IMR-90 (cell line): ENCODE measurements around the gene PELI3. TPM values are rescaled to one million over a fixed set of nuclear protein-coding genes. Genes with fewer than 3 reads are reported as not detected.

Experiments used
- ATAC-seq: fragments of 200-7000 bp; cut with Tn5 transposase; 2 replicates; pipeline ENCODE4 v1.9.1; 2020; ENCODE audit warnings: low read depth, mild to moderate bottlenecking, moderate library complexity
- BruUV-seq: library from RNA; stranded (reverse); fragments of 400-500 nt; replicated peaks from 2 replicates; lab custom pipeline; 2021; lab: Mats Ljungman, UMichigan
- CTCF ChIA-PET: fragments of 300-600 bp; formaldehyde crosslinking; extraction: SDS; loops from one replicate; lab custom pipeline; 2021; ENCODE audit warnings: antibody characterized with exemption; lab: Yijun Ruan, JAX
- POLR2A ChIA-PET: fragments of 300-600 bp; sonication (Branson Sonifier 250); formaldehyde crosslinking; loops from one replicate; lab custom pipeline; 2022; ENCODE audit warnings: antibody characterized with exemption; ENCODE audit not compliant: unreplicated experiment; lab: Charles Lee
- DNase-seq: peaks from one replicate; pipeline ENCODE4 v3.0.0; 2013
- H2AFZ ChIP-seq: replicated peaks from 2 replicates; pipeline ENCODE3; 2013; ENCODE audit warnings: low read length, mild to moderate bottlenecking; ENCODE audit not compliant: poor library complexity
- H2AK5ac ChIP-seq: 2 replicates; pipeline ENCODE4 v1.6.1; 2013; ENCODE audit warnings: low read depth, low read length, inconsistent platforms
- H2AK9ac ChIP-seq: replicated peaks from 2 replicates; pipeline ENCODE3; 2013; ENCODE audit warnings: mild to moderate bottlenecking, low read depth, low read length, moderate library complexity; ENCODE audit not compliant: poor library complexity
- H2BK120ac ChIP-seq: 2 replicates; pipeline ENCODE4 v1.6.1; 2013; ENCODE audit warnings: low read depth, low read length, inconsistent platforms
- H2BK15ac ChIP-seq: 3 replicates; pipeline ENCODE4 v1.6.1; 2013; ENCODE audit warnings: low read depth, low read length, inconsistent platforms
- H2BK20ac ChIP-seq: 2 replicates; pipeline ENCODE4 v1.6.1; 2013; ENCODE audit warnings: low read depth, mild to moderate bottlenecking, inconsistent platforms, low read length, moderate library complexity
- H2BK5ac ChIP-seq: 2 replicates; pipeline ENCODE4 v1.6.1; 2013; ENCODE audit warnings: mild to moderate bottlenecking, low read depth, low read length, inconsistent platforms; ENCODE audit not compliant: poor library complexity, severe bottlenecking
- H3K14ac ChIP-seq: replicated peaks from 2 replicates; pipeline ENCODE4 v1.6.1; 2013; ENCODE audit warnings: low read depth, low read length, inconsistent platforms
- H3K18ac ChIP-seq: 2 replicates; pipeline ENCODE4 v1.6.1; 2013; ENCODE audit warnings: low read depth, low read length, control low read depth
- H3K23ac ChIP-seq: 2 replicates; pipeline ENCODE4 v1.6.1; 2013; ENCODE audit warnings: low read depth, low read length, inconsistent platforms
- H3K27ac ChIP-seq: 2 replicates; pipeline ENCODE4 v1.5.1; 2013; ENCODE audit warnings: mild to moderate bottlenecking, control low read depth, low read length; ENCODE audit not compliant: insufficient read depth
- H3K27me3 ChIP-seq: 2 replicates; pipeline ENCODE4 v1.6.1; 2013; ENCODE audit warnings: low read length; ENCODE audit not compliant: control insufficient read depth, insufficient read depth
- H3K36me3 ChIP-seq: 2 replicates; pipeline ENCODE4 v1.6.1; 2013; ENCODE audit warnings: low read length, mixed read lengths; ENCODE audit not compliant: control insufficient read depth, insufficient read depth
- H3K4ac ChIP-seq: 2 replicates; pipeline ENCODE4 v1.6.1; 2013; ENCODE audit warnings: low read depth, low read length, inconsistent platforms
- H3K4me1 ChIP-seq: 2 replicates; pipeline ENCODE4 v1.6.1; 2013; ENCODE audit warnings: low read length, mixed read lengths; ENCODE audit not compliant: control insufficient read depth, insufficient read depth
- H3K4me2 ChIP-seq: 2 replicates; pipeline ENCODE4 v1.6.1; 2013; ENCODE audit warnings: low read depth, mild to moderate bottlenecking, control low read depth, low read length, moderate library complexity
- H3K4me3 ChIP-seq: 2 replicates; pipeline ENCODE4 v1.5.1; 2013; ENCODE audit warnings: low read depth, mild to moderate bottlenecking, control low read depth, low read length, moderate library complexity; ENCODE audit not compliant: insufficient read depth
- H3K56ac ChIP-seq: 2 replicates; pipeline ENCODE4 v1.6.1; 2013; ENCODE audit warnings: low read length, inconsistent platforms; ENCODE audit not compliant: insufficient read depth; ENCODE audit errors: extremely low read depth
- H3K79me1 ChIP-seq, 2 experiments: 2 replicates each; pipeline ENCODE4 v1.6.1; 2013; ENCODE audit warnings: low read length in 2 of 2, inconsistent platforms in 1 of 2, low read depth in 1 of 2
- H3K9ac ChIP-seq: 2 replicates; pipeline ENCODE4 v1.6.1; 2013; ENCODE audit warnings: low read depth, low read length, control low read depth
- H3K9me1 ChIP-seq: 2 replicates; pipeline ENCODE4 v1.6.1; 2013; ENCODE audit warnings: low read length, inconsistent platforms; ENCODE audit not compliant: insufficient read depth
- H3K9me3 ChIP-seq: 2 replicates; pipeline ENCODE4 v1.6.1; 2013; ENCODE audit warnings: low read length; ENCODE audit not compliant: control insufficient read depth, insufficient read depth
- H4K20me1 ChIP-seq: 2 replicates; pipeline ENCODE4 v1.6.1; 2013; ENCODE audit warnings: low read length, inconsistent platforms; ENCODE audit not compliant: insufficient read depth
- H4K5ac ChIP-seq: 2 replicates; pipeline ENCODE4 v1.6.1; 2013; ENCODE audit warnings: mild to moderate bottlenecking, low read depth, low read length, control low read depth
- H4K8ac ChIP-seq, 2 experiments: 2 replicates each; pipeline ENCODE4 v1.6.1; 2013; ENCODE audit warnings: low read depth in 2 of 2, low read length in 2 of 2, control low read depth in 1 of 2, inconsistent platforms in 1 of 2
- H4K91ac ChIP-seq: 2 replicates; pipeline ENCODE4 v1.6.1; 2013; ENCODE audit warnings: low read depth, low read length, inconsistent platforms; ENCODE audit not compliant: insufficient read depth
- CHD1 ChIP-seq: IDR thresholded peaks from 2 replicates; pipeline ENCODE4 v1.6.1; 2012; ENCODE audit warnings: low read depth, low read length, improper control_type of control experiment
- CTCF ChIP-seq: conservative IDR thresholded peaks from 2 replicates; pipeline ENCODE4 v1.5.1; 2012; ENCODE audit warnings: mild to moderate bottlenecking, low read depth, low read length, improper control_type of control experiment
- ELK1 ChIP-seq: fragments of 150-350 bp; IDR thresholded peaks from 2 replicates; pipeline ENCODE4 v1.6.1; 2016; ENCODE audit warnings: low read depth, mild to moderate bottlenecking, low read length, moderate library complexity, borderline replicate concordance
- FOS ChIP-seq: fragments of 150-350 bp; IDR thresholded peaks from 2 replicates; pipeline ENCODE4 v1.6.1; 2016; ENCODE audit warnings: low read depth, low read length
- MAFK ChIP-seq: IDR thresholded peaks from 2 replicates; pipeline ENCODE4 v1.6.1; 2012; ENCODE audit warnings: low read depth, low read length, improper control_type of control experiment
- MAZ ChIP-seq: IDR thresholded peaks from 2 replicates; pipeline ENCODE4 v1.6.1; 2012; ENCODE audit warnings: low read depth, mild to moderate bottlenecking, low read length, improper control_type of control experiment, moderate library complexity, borderline replicate concordance
- MXI1 ChIP-seq: IDR thresholded peaks from 2 replicates; pipeline ENCODE4 v1.6.1; 2012; ENCODE audit warnings: low read depth, mild to moderate bottlenecking, low read length, moderate library complexity, borderline replicate concordance
- NFE2L2 ChIP-seq: fragments of 150-350 bp; IDR thresholded peaks from 2 replicates; pipeline ENCODE4 v1.6.1; 2016; ENCODE audit warnings: low read depth, mild to moderate bottlenecking, low read length
- POLR2A ChIP-seq: IDR thresholded peaks from 2 replicates; pipeline ENCODE4 v1.6.1; 2012; ENCODE audit warnings: mild to moderate bottlenecking, low read depth, low read length
- RCOR1 ChIP-seq: IDR thresholded peaks from 2 replicates; pipeline ENCODE4 v1.6.1; 2012; ENCODE audit warnings: mild to moderate bottlenecking, low read length, improper control_type of control experiment; ENCODE audit not compliant: insufficient replicate concordance
- SMC3 ChIP-seq: fragments of 150-350 bp; IDR thresholded peaks from 2 replicates; pipeline ENCODE4 v1.6.1; 2016; ENCODE audit warnings: low read depth, mild to moderate bottlenecking, antibody characterized with exemption, low read length, moderate library complexity
- USF2 ChIP-seq: fragments of 150-350 bp; IDR thresholded peaks from 2 replicates; pipeline ENCODE4 v1.6.1; 2017; ENCODE audit warnings: mild to moderate bottlenecking, antibody characterized with exemption, low read length, low read depth
- WGBS, 2 experiments: methylation state at CpG; one replicate each; pipeline versions ENCODE4 v1.1.5 to v1.1.7; 2013; ENCODE audit warnings: missing lambda C conversion rate in 2 of 2; ENCODE audit not compliant: insufficient read length in 1 of 2; ENCODE audit errors: extremely low coverage in 2 of 2; 5-methylcytosine and 5-hydroxymethylcytosine counted together
- dilution Hi-C: fragments of 300-500 bp; cut with HindIII; formaldehyde crosslinking; loops from one replicate; pipeline ENCODE4 v1.14.3; 2018; ENCODE audit warnings: low sequenced_read_pairs; ENCODE audit not compliant: unreplicated experiment
- in situ Hi-C: fragments of 300-500 bp; cut with MboI; formaldehyde crosslinking; loops from 3 replicates; pipeline ENCODE4 v1.14.3; 2019; ENCODE audit warnings: low sequenced_read_pairs, inconsistent platforms, mixed read lengths
- intact Hi-C: fragments of 100-400 bp; cut with micrococcal nuclease; formaldehyde crosslinking; loops from 2 replicates; pipeline ENCODE4 v1.10.0; 2022
- polyA plus RNA-seq, 3 experiments: library from polyadenylated mRNA; depleted of rRNA; stranded (reverse); fragments of >200 nt; gene quantifications; 2 replicates each; pipeline ENCODE4 v1.2.3, GENCODE V29; 2012; ENCODE audit warnings: low replicate concordance in 1 of 3
- total RNA-seq: library from RNA; depleted of rRNA; stranded (reverse); fragments of >200 nt; gene quantifications from 2 replicates; pipeline ENCODE4 v1.2.3, GENCODE V29; 2012

Gene PELI3
- total and polyA plus RNA-seq, 2 of the 4 experiments (the other 2 are of a cell fraction) = 5.0 to 6.3 TPM

GRCh38 chr11:66464916-66465315 lies 1.8 kb upstream of the PELI3 start:
- dilution Hi-C loops (no loop called here), intact Hi-C loops (no loop called here), in situ Hi-C loops (no loop called here)
- ChIA-PET POLR2A (no interaction called here), CTCF (no interaction called here)
- Histone ChIP-seq H3K27me3 (no peaks in the 10 kb centered on the region), H4K8ac (no peak overlapping the region), H2BK120ac (no peak overlapping the region), H2BK20ac (no peak overlapping the region), H2AFZ (no peak overlapping the region), H4K5ac (no peak overlapping the region), H3K9me1 (peaks cover 5% of the 10 kb centered on the region), H3K36me3 (0 out of 2 replicates have a peak, but pooled peaks cover 3% of the 10 kb centered on the region), H3K23ac (no peak overlapping the region), H4K91ac (no peak overlapping the region), H3K56ac (no peak overlapping the region), H4K20me1 (no peaks in the 10 kb centered on the region; the same call in 1 of the 2 replicates), H2BK15ac (no peak overlapping the region), H3K9me3 (peaks cover 4% of the 10 kb centered on the region; the same call in 1 of the 2 replicates), H2AK9ac (no peak overlapping the region), H3K18ac (no peak overlapping the region), H3K4me1 (peaks cover 8% of the 10 kb centered on the region; the same call in 1 of the 2 replicates), H3K4me3 (no peak overlapping the region), H2BK5ac (no peak overlapping the region), H3K27ac (no peak overlapping the region), H3K9ac (no peak overlapping the region), H3K4ac (no peak overlapping the region), H3K79me1 (peaks cover 20 to 24% of the 10 kb centered on the region in 2 experiments), H2AK5ac (no peak overlapping the region), H3K4me2 (no peak overlapping the region), H3K14ac (no peak overlapping the region)
- BruUV-seq = no TSS peak
- whole genome bisulfite sequencing, 2 experiments = 80% methylated on average over 1 of the region's 1 CpG; no CpG with 5 or more reads in 1 of the 2 experiments
- DNase-seq = no peak
- ATAC-seq = no peak
- TF ChIP-seq CTCF = no peak
- no peak for TF ChIP-seq RCOR1
- TF ChIP-seq FOS = no peak
- no peak for TF ChIP-seq POLR2A
- no peak for TF ChIP-seq NFE2L2
- TF ChIP-seq ELK1 = no peak
- no peak for TF ChIP-seq MXI1
- no peak for TF ChIP-seq MAZ
- no peak for TF ChIP-seq SMC3
- no peak for TF ChIP-seq CHD1
- TF ChIP-seq USF2 = no peak
- TF ChIP-seq MAFK = no peak
